Liver (tissue), 9 donors: ENCODE results near the gene OVCH1. TPM values are rescaled to one million over a fixed set of nuclear protein-coding genes. Genes with fewer than 3 reads are reported as not detected.

Source experiments
- DNase-seq: peaks from one replicate; pipeline ENCODE4 v3.0.0-alpha.2; 2017; ENCODE audit warnings: low spot score
- H3K27ac ChIP-seq, 2 donors: one replicate each; pipeline ENCODE4 v1.7.0; 2013; ENCODE audit warnings: inconsistent platforms in 2 of 2, low read length in 2 of 2, control low read depth in 1 of 2, low read depth in 1 of 2, mild to moderate bottlenecking in 1 of 2
- H3K27me3 ChIP-seq, 4 donors: one replicate each; pipeline versions ENCODE4 v1.6.1 to v1.7.0; 2013; ENCODE audit warnings: low read length in 3 of 4, inconsistent platforms in 1 of 4, mild to moderate bottlenecking in 1 of 4, moderate library complexity in 1 of 4; ENCODE audit not compliant: control insufficient read depth in 4 of 4, insufficient read depth in 4 of 4
- H3K36me3 ChIP-seq, 4 donors: one replicate each; pipeline versions ENCODE4 v1.6.1 to v1.7.0; 2013; ENCODE audit warnings: low read length in 3 of 4, mild to moderate bottlenecking in 3 of 4, low read depth in 1 of 4, moderate library complexity in 1 of 4; ENCODE audit not compliant: control insufficient read depth in 4 of 4, insufficient read depth in 3 of 4
- H3K4me1 ChIP-seq, 4 donors: one replicate each; pipeline versions ENCODE4 v1.6.1 to v1.7.0; 2013; ENCODE audit warnings: low read length in 3 of 4, mild to moderate bottlenecking in 3 of 4, moderate library complexity in 1 of 4; ENCODE audit not compliant: control insufficient read depth in 4 of 4, insufficient read depth in 4 of 4
- H3K4me3 ChIP-seq, 3 donors: one replicate each; pipeline versions ENCODE4 v1.6.1 to v1.7.0; 2013; ENCODE audit warnings: low read length in 3 of 3, control low read depth in 1 of 3, low read depth in 1 of 3, mild to moderate bottlenecking in 1 of 3
- H3K9ac ChIP-seq, 2 donors: one replicate each; pipeline ENCODE4 v1.7.0; 2013; ENCODE audit warnings: low read length in 2 of 2, mild to moderate bottlenecking in 2 of 2, moderate library complexity in 2 of 2, control low read depth in 1 of 2, low read depth in 1 of 2
- H3K9me3 ChIP-seq, 4 donors: one replicate each; pipeline versions ENCODE4 v1.6.1 to v1.7.0; 2013; ENCODE audit warnings: low read length in 3 of 4; ENCODE audit not compliant: control insufficient read depth in 4 of 4
- EGR1 ChIP-seq, 2 donors: IDR thresholded peaks; 2 replicates each; pipeline ENCODE4 v1.6.1; 2016 to 2018; ENCODE audit warnings: antibody characterized with exemption in 2 of 2, low read depth in 2 of 2
- FOXA1 ChIP-seq: IDR thresholded peaks from 2 replicates; pipeline ENCODE4 v1.6.1; 2016; ENCODE audit warnings: antibody characterized with exemption
- FOXA2 ChIP-seq: IDR thresholded peaks from 2 replicates; pipeline ENCODE4 v1.6.1; 2016; ENCODE audit warnings: antibody characterized with exemption
- GABPA ChIP-seq, 2 donors: IDR thresholded peaks in 1 of 2; conservative IDR thresholded peaks in 1 of 2; 2 replicates each; pipeline ENCODE4 v1.6.1; 2016; ENCODE audit warnings: antibody characterized with exemption in 2 of 2, mild to moderate bottlenecking in 1 of 2, moderate library complexity in 1 of 2
- HNF4A ChIP-seq, 2 donors: conservative IDR thresholded peaks; 2 replicates each; pipeline ENCODE4 v1.6.1; 2016; ENCODE audit warnings: antibody characterized with exemption in 2 of 2, mild to moderate bottlenecking in 2 of 2
- HNF4G ChIP-seq: IDR thresholded peaks from 2 replicates; pipeline ENCODE4 v1.6.1; 2016; ENCODE audit warnings: antibody characterized with exemption
- JUND ChIP-seq, 2 donors: IDR thresholded peaks; 2 replicates each; pipeline ENCODE4 v1.6.1; 2016; ENCODE audit warnings: antibody characterized with exemption in 2 of 2
- NR2F2 ChIP-seq: IDR thresholded peaks from 2 replicates; pipeline ENCODE4 v1.6.1; 2016; ENCODE audit warnings: antibody characterized with exemption
- RAD21 ChIP-seq, 2 donors: IDR thresholded peaks; 2 replicates each; pipeline ENCODE4 v1.6.1; 2016; ENCODE audit warnings: antibody characterized with exemption in 2 of 2, mild to moderate bottlenecking in 2 of 2
- RXRA ChIP-seq, 2 donors: IDR thresholded peaks; 2 replicates each; pipeline ENCODE4 v1.6.1; 2017 to 2018; ENCODE audit warnings: antibody characterized with exemption in 2 of 2, mild to moderate bottlenecking in 1 of 2
- SP1 ChIP-seq: IDR thresholded peaks from 2 replicates; pipeline ENCODE4 v1.6.1; 2018; ENCODE audit warnings: antibody characterized with exemption, mild to moderate bottlenecking
- TAF1 ChIP-seq: conservative IDR thresholded peaks from 2 replicates; pipeline ENCODE4 v1.6.1; 2016; ENCODE audit warnings: antibody characterized with exemption, mild to moderate bottlenecking
- YY1 ChIP-seq: IDR thresholded peaks from 2 replicates; pipeline ENCODE4 v1.6.1; 2016; ENCODE audit warnings: antibody characterized with exemption, mild to moderate bottlenecking
- WGBS: extraction: QIAGEN DNeasy Blood & Tissue Kit; methylation state at CpG from one replicate; pipeline ENCODE4 v1.1.7; 2013; 5-methylcytosine and 5-hydroxymethylcytosine counted together
- polyA plus RNA-seq, 2 donors: library from polyadenylated mRNA; stranded (reverse) in 1 of 2; unstranded in 1 of 2; fragments of 200-250 nt in 1 of 2; fragments of >200 nt in 1 of 2; fragmentation: Nextera tagmentation in 1 of 2; extraction: Ambion mirVana in 1 of 2; gene quantifications; one replicate each; pipeline versions ENCODE4 v1.2.1 to v1.2.3, GENCODE V29; 2013 to 2015
- total RNA-seq, 2 donors: library from RNA; depleted of rRNA; stranded (reverse); fragments of >200 nt; gene quantifications; one replicate each; pipeline ENCODE4 v1.2.3, GENCODE V29; 2014
- TF ChIP-seq, protein P1 (sequence below): IDR thresholded peaks from 2 replicates; pipeline ENCODE4 v1.6.1; 2016; ENCODE audit warnings: antibody characterized with exemption
- TF ChIP-seq, protein P2 (sequence below): IDR thresholded peaks from 2 replicates; pipeline ENCODE4 v1.6.1; 2016; ENCODE audit warnings: antibody characterized with exemption, mild to moderate bottlenecking
- TF ChIP-seq, protein P3 (sequence below): IDR thresholded peaks from 2 replicates; pipeline ENCODE4 v1.6.1; 2016; ENCODE audit warnings: antibody characterized with exemption
- TF ChIP-seq, protein P4 (sequence below): fragments of 150-350 bp; IDR thresholded peaks from 2 replicates; pipeline ENCODE4 v1.5.1; 2017; ENCODE audit warnings: improper control_type of control experiment, low read depth, low read length; ENCODE audit not compliant: missing input control
- TF ChIP-seq, protein P5 (sequence below): IDR thresholded peaks from 2 replicates; pipeline ENCODE4 v1.6.1; 2016; ENCODE audit warnings: antibody characterized with exemption
- donor health status: healthy.
- donor health status: healthy.
- donor health status: healthy.
- donor health status: healthy.
- donor health status: healthy.

The OVCH1 gene
- total and polyA plus RNA-seq, 4 donors, result 0.08 TPM; not detected in 3

DNA sequence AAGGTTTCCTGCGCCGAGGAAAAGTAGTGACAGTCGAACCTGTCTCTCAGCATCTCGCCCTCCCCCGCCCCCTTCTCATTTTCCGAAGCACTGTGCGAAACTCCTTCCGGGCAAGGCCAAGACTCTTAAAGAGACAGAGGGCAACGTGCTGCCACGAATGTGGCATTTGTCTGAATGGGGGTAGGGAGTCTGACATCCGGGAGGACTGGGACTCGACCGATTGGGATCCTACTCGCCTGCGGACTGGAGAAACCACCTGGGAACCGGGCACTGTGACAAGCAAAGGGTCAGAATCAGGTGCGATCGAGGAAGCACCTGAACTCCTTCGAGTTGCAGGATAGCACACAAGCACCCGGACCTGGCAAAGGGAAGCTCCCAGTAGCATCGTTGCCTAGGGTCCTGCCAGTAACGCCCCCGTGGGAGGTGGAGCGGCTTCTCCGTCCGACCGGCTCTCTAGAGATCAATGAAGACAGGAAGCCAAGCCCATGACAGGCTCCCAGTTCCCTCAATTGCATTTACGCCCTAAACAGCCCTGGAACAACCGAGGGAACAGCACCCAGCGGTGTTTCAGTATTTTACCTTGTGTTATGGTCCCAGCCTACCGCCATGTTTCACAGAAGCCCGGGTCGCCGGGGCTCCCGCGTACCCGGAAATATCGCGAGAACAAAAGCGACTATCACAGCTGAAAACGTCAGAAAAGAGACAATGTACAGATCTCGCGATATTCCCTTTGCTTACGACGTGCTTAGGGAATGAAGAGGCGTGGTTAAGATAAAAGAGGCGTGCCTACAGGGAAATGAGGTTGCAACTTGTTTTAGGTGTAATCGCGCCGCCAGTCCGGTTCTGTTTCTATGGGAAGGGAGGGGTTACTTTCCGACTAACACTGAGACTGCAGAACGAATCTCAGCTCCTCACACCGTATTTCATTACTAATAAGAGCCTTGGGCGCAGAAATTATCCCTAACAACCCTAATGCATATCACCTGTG, 116.7 kb downstream of the OVCH1 start, which contains the start of gene ERGIC2:
ERGIC2 (minus strand) TSS at position 637 of the 988 bp plus-strand sequence. CDS start 9,539 bp downstream, outside the sequence.
- WGBS, result under 1% methylated on average over 55 of the region's 55 CpGs
- Histone ChIP-seq H3K27ac (peak within 1 kb of the TSS; percentile 89 to 92), H3K27me3 (no peaks in the 10 kb centered on the region), H3K36me3 (peaks cover 0 to 3% (median under 1%) of the 10 kb centered on the region in 4 donors), H3K9me3 (no peaks in the 10 kb centered on the region), H3K4me3 (peak within 1 kb of the TSS; percentile 81 to 100 (median 92)), H3K9ac (peak within 1 kb of the TSS; percentile 98 to 99), H3K4me1 (peaks cover 0 to 12% (median 11%) of the 10 kb centered on the region in 4 donors)
- TF ChIP-seq, protein P1, sequence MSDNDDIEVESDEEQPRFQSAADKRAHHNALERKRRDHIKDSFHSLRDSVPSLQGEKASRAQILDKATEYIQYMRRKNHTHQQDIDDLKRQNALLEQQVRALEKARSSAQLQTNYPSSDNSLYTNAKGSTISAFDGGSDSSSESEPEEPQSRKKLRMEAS, result peak; percentile 77
- peak; percentile 85 for TF ChIP-seq TAF1
- TF ChIP-seq FOXA2, result peak; percentile 37
- TF ChIP-seq YY1, result peak; percentile 98
- TF ChIP-seq, protein P2, sequence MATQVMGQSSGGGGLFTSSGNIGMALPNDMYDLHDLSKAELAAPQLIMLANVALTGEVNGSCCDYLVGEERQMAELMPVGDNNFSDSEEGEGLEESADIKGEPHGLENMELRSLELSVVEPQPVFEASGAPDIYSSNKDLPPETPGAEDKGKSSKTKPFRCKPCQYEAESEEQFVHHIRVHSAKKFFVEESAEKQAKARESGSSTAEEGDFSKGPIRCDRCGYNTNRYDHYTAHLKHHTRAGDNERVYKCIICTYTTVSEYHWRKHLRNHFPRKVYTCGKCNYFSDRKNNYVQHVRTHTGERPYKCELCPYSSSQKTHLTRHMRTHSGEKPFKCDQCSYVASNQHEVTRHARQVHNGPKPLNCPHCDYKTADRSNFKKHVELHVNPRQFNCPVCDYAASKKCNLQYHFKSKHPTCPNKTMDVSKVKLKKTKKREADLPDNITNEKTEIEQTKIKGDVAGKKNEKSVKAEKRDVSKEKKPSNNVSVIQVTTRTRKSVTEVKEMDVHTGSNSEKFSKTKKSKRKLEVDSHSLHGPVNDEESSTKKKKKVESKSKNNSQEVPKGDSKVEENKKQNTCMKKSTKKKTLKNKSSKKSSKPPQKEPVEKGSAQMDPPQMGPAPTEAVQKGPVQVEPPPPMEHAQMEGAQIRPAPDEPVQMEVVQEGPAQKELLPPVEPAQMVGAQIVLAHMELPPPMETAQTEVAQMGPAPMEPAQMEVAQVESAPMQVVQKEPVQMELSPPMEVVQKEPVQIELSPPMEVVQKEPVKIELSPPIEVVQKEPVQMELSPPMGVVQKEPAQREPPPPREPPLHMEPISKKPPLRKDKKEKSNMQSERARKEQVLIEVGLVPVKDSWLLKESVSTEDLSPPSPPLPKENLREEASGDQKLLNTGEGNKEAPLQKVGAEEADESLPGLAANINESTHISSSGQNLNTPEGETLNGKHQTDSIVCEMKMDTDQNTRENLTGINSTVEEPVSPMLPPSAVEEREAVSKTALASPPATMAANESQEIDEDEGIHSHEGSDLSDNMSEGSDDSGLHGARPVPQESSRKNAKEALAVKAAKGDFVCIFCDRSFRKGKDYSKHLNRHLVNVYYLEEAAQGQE, result peak; percentile 86
- peak in 1 of 2 donors; percentile 58 for TF ChIP-seq JUND (IDR thresholded peaks at IDR 0.05)
- TF ChIP-seq, protein P3, sequence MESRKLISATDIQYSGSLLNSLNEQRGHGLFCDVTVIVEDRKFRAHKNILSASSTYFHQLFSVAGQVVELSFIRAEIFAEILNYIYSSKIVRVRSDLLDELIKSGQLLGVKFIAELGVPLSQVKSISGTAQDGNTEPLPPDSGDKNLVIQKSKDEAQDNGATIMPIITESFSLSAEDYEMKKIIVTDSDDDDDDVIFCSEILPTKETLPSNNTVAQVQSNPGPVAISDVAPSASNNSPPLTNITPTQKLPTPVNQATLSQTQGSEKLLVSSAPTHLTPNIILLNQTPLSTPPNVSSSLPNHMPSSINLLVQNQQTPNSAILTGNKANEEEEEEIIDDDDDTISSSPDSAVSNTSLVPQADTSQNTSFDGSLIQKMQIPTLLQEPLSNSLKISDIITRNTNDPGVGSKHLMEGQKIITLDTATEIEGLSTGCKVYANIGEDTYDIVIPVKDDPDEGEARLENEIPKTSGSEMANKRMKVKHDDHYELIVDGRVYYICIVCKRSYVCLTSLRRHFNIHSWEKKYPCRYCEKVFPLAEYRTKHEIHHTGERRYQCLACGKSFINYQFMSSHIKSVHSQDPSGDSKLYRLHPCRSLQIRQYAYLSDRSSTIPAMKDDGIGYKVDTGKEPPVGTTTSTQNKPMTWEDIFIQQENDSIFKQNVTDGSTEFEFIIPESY, result peak; percentile 100
- peak; percentile 32 to 34 for TF ChIP-seq RXRA (IDR thresholded peaks at IDR 0.05)
- no peak for TF ChIP-seq EGR1 (IDR thresholded peaks at IDR 0.05; ENCODE audit: low read depth in 2 of 2)
- peak; percentile 17 to 23 for TF ChIP-seq HNF4A (conservative IDR thresholded peaks at IDR 0.05)
- TF ChIP-seq GABPA (IDR thresholded peaks at IDR 0.05 in 1 of 2, conservative IDR thresholded peaks at IDR 0.05 in 1 of 2), result peak in 1 of 2 donors; percentile 52
- TF ChIP-seq, protein P4, sequence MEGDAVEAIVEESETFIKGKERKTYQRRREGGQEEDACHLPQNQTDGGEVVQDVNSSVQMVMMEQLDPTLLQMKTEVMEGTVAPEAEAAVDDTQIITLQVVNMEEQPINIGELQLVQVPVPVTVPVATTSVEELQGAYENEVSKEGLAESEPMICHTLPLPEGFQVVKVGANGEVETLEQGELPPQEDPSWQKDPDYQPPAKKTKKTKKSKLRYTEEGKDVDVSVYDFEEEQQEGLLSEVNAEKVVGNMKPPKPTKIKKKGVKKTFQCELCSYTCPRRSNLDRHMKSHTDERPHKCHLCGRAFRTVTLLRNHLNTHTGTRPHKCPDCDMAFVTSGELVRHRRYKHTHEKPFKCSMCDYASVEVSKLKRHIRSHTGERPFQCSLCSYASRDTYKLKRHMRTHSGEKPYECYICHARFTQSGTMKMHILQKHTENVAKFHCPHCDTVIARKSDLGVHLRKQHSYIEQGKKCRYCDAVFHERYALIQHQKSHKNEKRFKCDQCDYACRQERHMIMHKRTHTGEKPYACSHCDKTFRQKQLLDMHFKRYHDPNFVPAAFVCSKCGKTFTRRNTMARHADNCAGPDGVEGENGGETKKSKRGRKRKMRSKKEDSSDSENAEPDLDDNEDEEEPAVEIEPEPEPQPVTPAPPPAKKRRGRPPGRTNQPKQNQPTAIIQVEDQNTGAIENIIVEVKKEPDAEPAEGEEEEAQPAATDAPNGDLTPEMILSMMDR, result no peak
- TF ChIP-seq SP1, result peak; percentile 68
- TF ChIP-seq RAD21 (IDR thresholded peaks at IDR 0.05), result peak; percentile 28 to 53
- TF ChIP-seq HNF4G, result no peak
- TF ChIP-seq FOXA1, result no peak
- TF ChIP-seq, protein P5, sequence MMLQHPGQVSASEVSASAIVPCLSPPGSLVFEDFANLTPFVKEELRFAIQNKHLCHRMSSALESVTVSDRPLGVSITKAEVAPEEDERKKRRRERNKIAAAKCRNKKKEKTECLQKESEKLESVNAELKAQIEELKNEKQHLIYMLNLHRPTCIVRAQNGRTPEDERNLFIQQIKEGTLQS, result peak; percentile 15
- peak; percentile 19 for TF ChIP-seq NR2F2
- DNase-seq, result peak; percentile 85

Other genes starting within 250 kb of the OVCH1 start
- 10 to 100 TPM; 33.8 to 37.4 TPM for gene ERGIC2, start 116.5 kb downstream of the OVCH1 start, total RNA-seq
- gene ERGIC2, start 116.5 kb downstream of the OVCH1 start, polyA plus RNA-seq, result 10 to 100 TPM; 44.1 to 56.2 TPM